Mucosa of descending colon (tissue), 3 donors: ENCODE results near the gene PCF11. TPM values are rescaled to one million over a fixed set of nuclear protein-coding genes. Genes with fewer than 3 reads are reported as not detected.
A peak's percentile ranks its signal among the peaks of the same experiment; 100 is the strongest.

ENCODE experiments used
- ATAC-seq: fragments of 200-7000 bp; cut with Tn5 transposase; one replicate; pipeline ENCODE4 v1.9.1; 2020; ENCODE audit warnings: mild to moderate bottlenecking, moderate library complexity
- DNase-seq, 3 donors: peaks; one replicate each; pipeline ENCODE4 v3.0.0-alpha.2; 2020
- H3K36me3 ChIP-seq: fragments of 200-600 bp; one replicate; pipeline ENCODE4 v1.8.0; 2021; ENCODE audit warnings: low read depth, mild to moderate bottlenecking
- H3K4me1 ChIP-seq: fragments of 200-600 bp; one replicate; pipeline ENCODE4 v1.8.0; 2021; ENCODE audit warnings: low read depth, mild to moderate bottlenecking
- H3K4me3 ChIP-seq: fragments of 200-600 bp; one replicate; pipeline ENCODE4 v1.8.0; 2021; ENCODE audit warnings: mild to moderate bottlenecking
- H3K9me3 ChIP-seq: fragments of 200-600 bp; one replicate; pipeline ENCODE4 v1.8.0; 2021; ENCODE audit warnings: mild to moderate bottlenecking
- CTCF ChIP-seq: fragments of 200-600 bp; IDR thresholded peaks from one replicate; pipeline ENCODE4 v1.8.0; 2022; ENCODE audit warnings: antibody characterized with exemption, mild to moderate bottlenecking
- intact Hi-C, 2 donors: fragments of 100-400 bp; cut with DNase I in 1 of 2; cut with micrococcal nuclease in 1 of 2; formaldehyde crosslinking; loops; one replicate each; pipeline versions ENCODE4 v1.11.0 to v1.11.1; 2022; cut with DNase I, micrococcal nuclease
- total RNA-seq, 3 donors: library from RNA; stranded (reverse); fragmentation: NEBNext Ultra II Directional in 2 of 3; extraction: Animal tissue kit (Norgen Biotek cat#: 25700) in 2 of 3; gene quantifications; one replicate each; pipeline versions ENCODE4 v1.2.1 to v1.2.4, GENCODE V29; 2021 to 2023
- donor health status: DM: no; HTN: no; CAD: no; lungs with moderate emphysema.
- donor health status: DM: no; HTN: no; CAD: no.
- donor health status: DM: no; HTN: yes; CAD: no.

PCF11 gene
- total RNA-seq, 3 donors from 2014 or later: 57.2 to 60.5 (median 58.7) TPM

DNA sequence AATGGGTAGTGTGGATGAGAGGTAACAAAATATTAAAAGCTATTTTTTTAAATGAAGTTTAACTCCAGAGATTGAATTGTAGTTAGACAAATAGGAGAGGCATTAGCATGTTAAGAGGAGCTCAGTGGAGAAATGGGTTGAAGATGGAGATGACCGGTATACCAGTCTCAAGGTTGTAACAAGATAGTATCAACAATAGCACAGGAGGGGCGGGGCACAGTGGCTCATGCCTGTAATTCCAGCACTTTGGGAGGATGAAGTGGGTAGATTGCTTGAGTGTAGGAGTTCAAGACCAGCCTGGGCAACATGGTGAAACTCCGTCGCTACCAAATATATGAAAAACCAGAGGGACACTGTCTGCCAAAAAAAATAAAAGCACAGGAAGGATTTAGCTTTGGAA is 30.5 kb downstream of the PCF11 start:
- Histone ChIP-seq H3K4me1 (peaks cover 10% of the 10 kb centered on the region), H3K36me3 (no peaks in the 10 kb centered on the region), H3K9me3 (no peaks in the 10 kb centered on the region), H3K4me3 (no peak overlapping the region)
- ATAC-seq (peak; percentile 30), DNase-seq (no peak)
- no peak for TF ChIP-seq CTCF
- intact Hi-C loops: no loop called here

DNA sequence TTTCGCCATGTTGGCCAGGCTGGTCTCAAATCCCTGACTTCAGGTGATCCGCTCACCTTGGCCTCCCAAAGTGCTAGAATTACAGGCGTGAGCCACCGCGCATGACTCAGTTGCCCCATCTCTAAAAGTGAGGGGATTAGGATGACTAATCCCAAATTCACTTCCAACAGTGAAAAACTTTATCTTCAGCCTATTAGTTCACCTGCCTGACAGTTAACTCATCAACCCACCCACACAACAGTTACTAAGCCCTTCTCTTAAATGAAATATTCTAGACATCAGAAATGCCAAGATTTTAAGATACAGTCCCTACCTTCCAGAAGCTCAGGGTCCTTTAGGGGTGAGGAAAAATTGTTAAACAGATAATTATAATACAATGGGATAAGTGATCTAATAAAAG is 34.6 kb downstream of the PCF11 start:
- Histone ChIP-seq H3K4me1 (peaks cover 24% of the 10 kb centered on the region), H3K4me3 (no peak overlapping the region), H3K9me3 (no peaks in the 10 kb centered on the region), H3K36me3 (no peaks in the 10 kb centered on the region)
- ATAC-seq (no peak), DNase-seq (no peak)
- TF ChIP-seq CTCF: no peak
- intact Hi-C loops: no loop called here

DNA sequence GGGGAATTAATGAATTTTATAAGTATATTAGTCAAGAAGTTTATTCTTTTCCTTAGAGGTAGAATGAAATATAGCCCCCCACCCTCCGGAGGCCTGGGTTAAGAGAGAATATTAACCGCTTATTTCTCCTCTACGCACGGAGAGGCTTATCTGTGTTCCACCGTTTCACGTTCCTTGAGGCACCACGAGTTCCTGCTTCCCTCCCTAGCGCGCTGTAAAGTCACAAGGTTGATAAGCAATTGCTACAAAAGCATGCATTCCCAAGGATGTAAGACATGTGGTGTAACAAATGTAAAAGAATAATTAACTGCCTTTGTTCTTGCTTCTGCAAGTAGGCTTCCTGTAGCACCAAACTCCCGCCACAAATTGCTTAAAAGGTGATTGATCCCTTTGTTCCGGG is 35.1 kb downstream of the PCF11 start:
- H3K4me1 ChIP-seq: peaks cover 24% of the 10 kb centered on the region
- H3K9me3 ChIP-seq: no peaks in the 10 kb centered on the region
- intact Hi-C loops: no loop called here
- H3K36me3 ChIP-seq: no peaks in the 10 kb centered on the region
- no peak for DNase-seq
- no peak for TF ChIP-seq CTCF
- ATAC-seq: no peak
- H3K4me3 ChIP-seq: no peak overlapping the region

- Histone ChIP-seq H3K4me1 (peaks cover 24% of the 10 kb centered on the region), H3K36me3 (no peaks in the 10 kb centered on the region), H3K4me3 (peak overlapping the region; percentile 49), H3K9me3 (no peaks in the 10 kb centered on the region)
- ATAC-seq (no peak), DNase-seq (no peak)
- no peak for TF ChIP-seq CTCF
- intact Hi-C loops: no loop called here
These were observed 35.8 kb downstream of the PCF11 start for GRCh38 chr11:83192606-83193245.

DNA sequence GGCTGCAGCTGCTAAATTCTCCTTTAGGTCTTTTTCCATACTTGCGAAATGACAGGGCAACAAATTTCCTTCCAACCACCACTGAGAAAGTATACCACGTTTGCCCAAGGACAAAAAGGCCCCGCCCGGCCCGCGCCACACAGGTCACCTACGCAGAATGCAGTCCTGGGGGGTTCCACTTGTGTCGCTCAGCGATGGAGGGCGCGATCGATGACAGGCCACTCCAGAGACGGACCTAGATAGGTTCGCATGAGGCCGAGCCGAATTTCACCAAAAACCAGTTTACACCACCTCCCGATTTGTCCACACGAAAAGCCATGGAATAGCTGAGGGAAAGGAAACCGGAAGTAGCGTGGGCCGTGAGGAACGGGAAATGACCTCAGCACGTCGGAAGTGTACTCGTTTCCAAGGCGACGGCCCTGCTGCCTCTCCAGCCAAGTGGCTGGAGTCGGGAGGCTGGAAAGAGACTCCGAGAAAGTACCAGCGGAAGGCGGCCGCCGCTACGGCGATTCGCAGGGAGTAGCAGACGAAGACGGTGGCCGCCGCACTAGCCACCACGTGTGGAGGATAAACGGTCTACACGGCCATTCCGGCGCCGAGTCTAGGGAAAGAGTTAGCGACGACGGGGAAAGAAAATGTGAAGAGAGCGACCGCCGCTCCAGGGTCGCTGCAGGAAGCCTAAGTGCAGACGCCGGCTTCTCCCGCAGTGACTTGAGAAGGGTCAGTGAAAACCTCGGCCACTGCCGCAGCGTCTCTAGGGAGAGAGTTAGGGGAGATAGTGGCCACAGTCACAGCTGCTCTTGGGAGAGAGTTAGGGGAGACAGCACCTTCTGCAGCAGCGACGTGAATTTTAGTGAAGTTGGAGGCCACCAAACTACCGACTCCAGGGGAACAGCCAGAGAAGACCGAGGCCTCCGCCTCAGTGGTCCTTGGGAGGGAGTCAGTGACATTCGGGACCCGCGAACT is 36.7 kb downstream of the PCF11 start, which contains the start of gene ANKRD42:
Gene ANKRD42, plus strand, starts transcription at position 398 of the 966 bp plus-strand sequence. CDS start 959 bp downstream, outside the sequence.
- H3K36me3 ChIP-seq: no peaks in the 10 kb centered on the region
- no peaks in the 10 kb centered on the region for H3K9me3 ChIP-seq
- peak within 1 kb of the TSS; percentile 49 for H3K4me3 ChIP-seq
- H3K4me1 ChIP-seq: peaks cover 24% of the 10 kb centered on the region
- ATAC-seq: peak; percentile 96
- TF ChIP-seq CTCF: no peak
- intact Hi-C loops: no loop called here
- DNase-seq: peak; percentile 90 to 97 (median 93)
